SK-N-MC (cell line): ENCODE measurements around the gene TNRC6A.
"Not testable (repeated sequence)": the region's sequence is repeated elsewhere in the genome, so short reads cannot be mapped to it uniquely, and the experiment has no call there.

Source experiments
- DNase-seq: peaks from one replicate; pipeline ENCODE4 v3.0.0-alpha.2; 2011; ENCODE audit warnings: low read depth, low spot score
- H3K27ac ChIP-seq: fragments of 200-600 bp; sonication (generic); 2 replicates; pipeline ENCODE4 v1.5.1; 2016; ENCODE audit warnings: mixed run types
- H3K36me3 ChIP-seq: fragments of 200-600 bp; sonication (generic); 2 replicates; pipeline ENCODE4 v1.6.1; 2017; ENCODE audit warnings: antibody characterized with exemption, low read length, mixed read lengths; ENCODE audit not compliant: insufficient read depth
- H3K4me3 ChIP-seq: fragments of 200-600 bp; sonication (generic); 2 replicates; pipeline ENCODE4 v1.5.1; 2016
- H3K9ac ChIP-seq: fragments of 200-600 bp; sonication (generic); 2 replicates; pipeline ENCODE4 v1.8.0; 2017; ENCODE audit warnings: mixed run types, mixed read lengths; ENCODE audit not compliant: insufficient read length
- H3K9me3 ChIP-seq: fragments of 200-600 bp; sonication (generic); 2 replicates; pipeline ENCODE4 v1.6.1; 2017; ENCODE audit warnings: low read depth, mild to moderate bottlenecking, antibody characterized with exemption, low read length, moderate library complexity, mixed read lengths
- EZH2 ChIP-seq: fragments of 200-600 bp; sonication (generic); IDR thresholded peaks from one replicate; pipeline ENCODE4 v1.6.1; 2017; ENCODE audit warnings: antibody characterized with exemption
- FOXP2 ChIP-seq: optimal IDR thresholded peaks from 2 replicates; pipeline ENCODE3; 2011; ENCODE audit warnings: mild to moderate bottlenecking, moderate library complexity; ENCODE audit not compliant: insufficient read depth; ENCODE audit errors: extremely low read length, control extremely low read depth
- POLR2AphosphoS5 ChIP-seq: IDR thresholded peaks from 2 replicates; pipeline ENCODE4 v1.6.1; 2012; ENCODE audit warnings: mild to moderate bottlenecking, low read depth, low read length, borderline replicate concordance

Gene TNRC6A

GRCh38 chr16:24801761-24802302, 72.4 kb downstream of the TNRC6A start:
- H3K36me3 ChIP-seq, result peaks cover 97% of the 10 kb centered on the region

GRCh38 chr16:24805484-24805883, 76.0 kb downstream of the TNRC6A start:
- DNase-seq, result no peak
- H3K9ac ChIP-seq, result no peak overlapping the region
- peaks cover 97% of the 10 kb centered on the region for H3K36me3 ChIP-seq
- H3K4me3 ChIP-seq, result no peak overlapping the region
- no peaks in the 10 kb centered on the region for H3K9me3 ChIP-seq
- no peak for TF ChIP-seq EZH2
- no peak for TF ChIP-seq FOXP2
- TF ChIP-seq POLR2AphosphoS5, result no peak
- no peak overlapping the region for H3K27ac ChIP-seq

More at GRCh38 chr16:24801761-24802302, 72.4 kb downstream of the TNRC6A start:
- no peaks in the 10 kb centered on the region for H3K9me3 ChIP-seq
- no peak for TF ChIP-seq FOXP2
- no peak for TF ChIP-seq EZH2
- TF ChIP-seq POLR2AphosphoS5, result no peak
- no peak overlapping the region for H3K27ac ChIP-seq
- no peak overlapping the region for H3K9ac ChIP-seq
- H3K4me3 ChIP-seq, result no peak overlapping the region
- DNase-seq, result no peak

DNA sequence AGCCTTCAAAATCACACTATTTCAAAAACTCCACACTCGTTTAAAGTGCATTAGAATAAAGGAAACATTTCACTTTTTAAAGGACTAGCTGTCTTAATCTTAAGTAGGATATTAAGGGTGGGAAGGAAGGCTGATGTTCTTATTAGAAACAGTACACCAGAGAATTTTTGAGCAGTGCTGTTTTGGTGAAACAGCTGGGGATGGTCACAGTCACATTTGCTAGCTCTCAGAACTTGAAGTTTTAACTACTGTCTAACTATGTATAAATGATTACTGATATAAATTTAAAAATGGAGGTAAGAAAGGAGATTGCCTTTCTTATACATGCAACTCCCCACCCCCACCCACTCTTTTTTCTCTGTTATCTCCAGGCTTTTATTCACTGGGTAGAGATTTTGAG, 77.8 kb downstream of the TNRC6A start:
- TF ChIP-seq POLR2AphosphoS5 (no peak), FOXP2 (no peak), EZH2 (no peak)
- Histone ChIP-seq H3K36me3 (peaks cover 97% of the 10 kb centered on the region), H3K9ac (no peak overlapping the region), H3K9me3 (no peaks in the 10 kb centered on the region), H3K4me3 (no peak overlapping the region), H3K27ac (no peak overlapping the region)
- no peak for DNase-seq

GRCh38 chr16:24810951-24811843, 81.7 kb downstream of the TNRC6A start:
- TF ChIP-seq FOXP2 (no peak), POLR2AphosphoS5 (no peak), EZH2 (no peak)
- no peak overlapping the region for H3K9ac ChIP-seq
- no peak overlapping the region for H3K27ac ChIP-seq
- no peak overlapping the region for H3K4me3 ChIP-seq
- no peak for DNase-seq
- H3K9me3 ChIP-seq, result no peaks in the 10 kb centered on the region
- H3K36me3 ChIP-seq, result peaks cover 97% of the 10 kb centered on the region

DNA sequence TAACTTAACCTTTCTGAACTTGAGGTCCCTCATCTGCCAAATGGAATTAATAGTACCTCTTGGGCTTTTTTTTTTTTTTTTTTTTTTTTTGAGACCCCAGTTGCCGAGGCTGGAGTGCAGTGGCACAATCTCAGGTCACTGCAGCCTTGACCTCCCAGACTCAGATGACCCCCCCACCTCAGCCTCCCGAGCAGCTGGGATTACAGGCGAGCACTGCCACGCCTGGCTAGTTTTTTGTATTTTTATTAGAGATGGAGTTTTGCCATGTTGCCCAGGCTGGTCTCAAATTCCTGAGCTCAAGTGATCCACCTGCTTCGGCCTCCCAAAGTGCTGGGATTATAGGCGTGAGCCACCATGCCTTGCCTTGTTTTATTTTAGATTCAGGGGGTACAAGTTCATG, 83.4 kb downstream of the TNRC6A start:
- DNase-seq, H3K27ac ChIP-seq, H3K9me3 ChIP-seq, H3K4me3 ChIP-seq, H3K9ac ChIP-seq: not testable (repeated sequence)
- H3K36me3 ChIP-seq, result peaks cover 96% of the 10 kb centered on the region

- no peak for TF ChIP-seq POLR2AphosphoS5
- TF ChIP-seq FOXP2, result no peak
- no peak for TF ChIP-seq EZH2
- DNase-seq, result no peak
- Histone ChIP-seq H3K9ac (no peak overlapping the region), H3K36me3 (peaks cover 96% of the 10 kb centered on the region), H3K9me3 (no peaks in the 10 kb centered on the region), H3K4me3 (no peak overlapping the region), H3K27ac (no peak overlapping the region)
Observed at GRCh38 chr16:24815021-24815420, 85.6 kb downstream of the TNRC6A start.

- Histone ChIP-seq H3K9ac (no peak overlapping the region), H3K9me3 (no peaks in the 10 kb centered on the region), H3K4me3 (no peak overlapping the region), H3K27ac (no peak overlapping the region), H3K36me3 (peaks cover 96% of the 10 kb centered on the region)
- no peak for DNase-seq
- TF ChIP-seq POLR2AphosphoS5 (no peak), FOXP2 (no peak)
Observed at GRCh38 chr16:24816688-24817087, 87.2 kb downstream of the TNRC6A start.

DNA sequence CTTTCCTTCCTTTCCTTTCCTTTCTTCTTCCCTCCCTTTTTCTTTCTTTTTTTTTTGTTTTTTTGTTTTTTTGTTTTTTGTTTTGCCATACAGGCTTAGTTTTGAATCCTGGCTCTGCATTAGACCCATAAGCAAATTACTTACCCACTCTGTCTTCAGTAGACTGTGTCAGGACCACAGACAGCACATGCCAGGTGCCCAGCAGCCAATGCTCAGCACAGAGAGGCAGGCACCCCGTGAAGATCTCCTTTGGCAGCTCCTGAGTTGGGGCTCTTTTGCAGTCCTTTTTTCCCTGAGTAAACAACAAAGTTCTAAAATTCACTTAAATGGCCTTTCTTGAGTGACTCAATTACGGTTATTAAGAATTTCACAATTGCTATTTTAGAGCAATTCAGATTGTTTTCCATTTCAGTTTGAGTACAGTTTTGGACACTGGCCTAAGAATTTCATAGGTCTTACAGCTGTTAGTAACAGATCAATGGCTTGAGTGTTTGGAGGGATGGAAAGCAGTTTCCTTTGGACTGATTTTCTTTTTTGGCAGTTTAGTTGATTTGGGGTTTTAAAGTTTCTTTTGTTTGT, 90.1 kb downstream of the TNRC6A start:
- DNase-seq, result no peak
- no peak overlapping the region for H3K4me3 ChIP-seq
- peaks cover 96% of the 10 kb centered on the region for H3K36me3 ChIP-seq
- TF ChIP-seq FOXP2 (no peak), POLR2AphosphoS5 (no peak), EZH2 (no peak)
- H3K9me3 ChIP-seq, result no peaks in the 10 kb centered on the region
- no peak overlapping the region for H3K27ac ChIP-seq
- H3K9ac ChIP-seq, result no peak overlapping the region
